Measurements from ENCODE around the gene PRRC2A. TPM values are rescaled to one million over a fixed set of nuclear protein-coding genes. Genes with fewer than 3 reads are reported as not detected.

The PRRC2A gene
- total RNA-seq, 1 donor: 54.7 TPM

Small RNA genes lying within 50 kb of the gene (small RNA-seq; reads per million reads assigned to genes)
- gene MIR6832: 0.14 reads per million
- not detected for gene RF00019
- 122 reads per million, percentile 99 among the genes with 10 or more reads in this experiment for gene SNORA38
- gene UQCRHP1: not detected

Other genes with a start within 250 kb of the PRRC2A start
- gene MICA, start 217.1 kb upstream of the PRRC2A start, total RNA-seq: 27.6 and 37.5 TPM in 2 replicates
- gene MICB, start 122.6 kb upstream of the PRRC2A start, total RNA-seq: 10.7 and 11.1 TPM in 2 replicates
- not detected in 2 replicates for gene MCCD1, start 91.8 kb upstream of the PRRC2A start, total RNA-seq
- gene DDX39B, start 78.7 kb upstream of the PRRC2A start, total RNA-seq: 448 and 514 TPM in 2 replicates
- gene ATP6V1G2, start 74.1 kb upstream of the PRRC2A start, total RNA-seq: 1.8 TPM in 2 replicates
- 22.3 and 29.0 TPM in 2 replicates for gene NFKBIL1, start 73.1 kb upstream of the PRRC2A start, total RNA-seq
- not detected in 2 replicates for gene LTA, start 48.4 kb upstream of the PRRC2A start, total RNA-seq
- gene TNF, start 45.1 kb upstream of the PRRC2A start, total RNA-seq: not detected in 2 replicates
- gene LTB, start 38.3 kb upstream of the PRRC2A start, total RNA-seq: not detected in 2 replicates
- gene LST1, start 34.4 kb upstream of the PRRC2A start, total RNA-seq: not detected in 2 replicates
- gene NCR3, start 27.7 kb upstream of the PRRC2A start, total RNA-seq: not detected in 2 replicates
- not detected in 2 replicates for gene AIF1, start 5.5 kb upstream of the PRRC2A start, total RNA-seq
- 145 and 182 TPM in 2 replicates for gene BAG6, start 31.9 kb downstream of the PRRC2A start, total RNA-seq
- gene APOM, start 35.2 kb downstream of the PRRC2A start, total RNA-seq: 0.59 and 1.1 TPM in 2 replicates
- 12.5 and 15.8 TPM in 2 replicates for gene C6orf47, start 40.1 kb downstream of the PRRC2A start, total RNA-seq
- 24.3 and 26.4 TPM in 2 replicates for gene GPANK1, start 44.3 kb downstream of the PRRC2A start, total RNA-seq
- gene CSNK2B, start 45.4 kb downstream of the PRRC2A start, total RNA-seq: 130 and 189 TPM in 2 replicates
- 3.3 and 4.3 TPM in 2 replicates for gene LY6G5B, start 49.3 kb downstream of the PRRC2A start, total RNA-seq
- gene LY6G5C, start 60.4 kb downstream of the PRRC2A start, total RNA-seq: 0.37 and 0.39 TPM in 2 replicates
- 29.4 and 34.0 TPM in 2 replicates for gene ABHD16A, start 82.6 kb downstream of the PRRC2A start, total RNA-seq
- not detected in 2 replicates for gene LY6G6F, start 86.2 kb downstream of the PRRC2A start, total RNA-seq
- not detected in 2 replicates for gene LY6G6D, start 94.6 kb downstream of the PRRC2A start, total RNA-seq
- gene LY6G6C, start 101.0 kb downstream of the PRRC2A start, total RNA-seq: not detected in 2 replicates
- not detected in 2 replicates for gene MPIG6B, start 102.7 kb downstream of the PRRC2A start, total RNA-seq
- gene DDAH2, start 108.6 kb downstream of the PRRC2A start, total RNA-seq: 22.7 and 32.0 TPM in 2 replicates
- gene CLIC1, start 115.8 kb downstream of the PRRC2A start, total RNA-seq: 927 and 1,210 TPM in 2 replicates
- gene MSH5, start 119.3 kb downstream of the PRRC2A start, total RNA-seq: 16.9 and 29.1 TPM in 2 replicates
- gene SAPCD1, start 141.9 kb downstream of the PRRC2A start, total RNA-seq: 0.59 and 1.1 TPM in 2 replicates
- under 0.01 and 0.98 TPM in 2 replicates for gene VWA7, start 156.6 kb downstream of the PRRC2A start, total RNA-seq
- gene VARS1, start 175.0 kb downstream of the PRRC2A start, total RNA-seq: 88.6 and 117 TPM in 2 replicates
- gene LSM2, start 186.3 kb downstream of the PRRC2A start, total RNA-seq: 37.1 and 48.9 TPM in 2 replicates
- 0.37 and 0.39 TPM in 2 replicates for gene HSPA1L, start 194.6 kb downstream of the PRRC2A start, total RNA-seq
- gene HSPA1A, start 194.8 kb downstream of the PRRC2A start, total RNA-seq: 35.6 and 53.8 TPM in 2 replicates
- 77.8 and 79.0 TPM in 2 replicates for gene HSPA1B, start 207.0 kb downstream of the PRRC2A start, total RNA-seq
- 55.9 and 56.1 TPM in 2 replicates for gene NEU1, start 242.1 kb downstream of the PRRC2A start, total RNA-seq

All from subcutaneous preadipocyte (primary cell).